HG03135 (cell line): ENCODE results near the gene RNU1-4.
"Not testable (repeated sequence)": the region's sequence is repeated elsewhere in the genome, so short reads cannot be mapped to it uniquely, and the experiment has no call there.

Source experiments
- ATAC-seq: cut with Tn5 transposase; IDR thresholded peaks from one replicate; pipeline ENCODE4 v1.9.1; 2021; ENCODE audit warnings: mild to moderate bottlenecking, moderate library complexity; ENCODE audit not compliant: unreplicated experiment

RNU1-4 gene

DNA sequence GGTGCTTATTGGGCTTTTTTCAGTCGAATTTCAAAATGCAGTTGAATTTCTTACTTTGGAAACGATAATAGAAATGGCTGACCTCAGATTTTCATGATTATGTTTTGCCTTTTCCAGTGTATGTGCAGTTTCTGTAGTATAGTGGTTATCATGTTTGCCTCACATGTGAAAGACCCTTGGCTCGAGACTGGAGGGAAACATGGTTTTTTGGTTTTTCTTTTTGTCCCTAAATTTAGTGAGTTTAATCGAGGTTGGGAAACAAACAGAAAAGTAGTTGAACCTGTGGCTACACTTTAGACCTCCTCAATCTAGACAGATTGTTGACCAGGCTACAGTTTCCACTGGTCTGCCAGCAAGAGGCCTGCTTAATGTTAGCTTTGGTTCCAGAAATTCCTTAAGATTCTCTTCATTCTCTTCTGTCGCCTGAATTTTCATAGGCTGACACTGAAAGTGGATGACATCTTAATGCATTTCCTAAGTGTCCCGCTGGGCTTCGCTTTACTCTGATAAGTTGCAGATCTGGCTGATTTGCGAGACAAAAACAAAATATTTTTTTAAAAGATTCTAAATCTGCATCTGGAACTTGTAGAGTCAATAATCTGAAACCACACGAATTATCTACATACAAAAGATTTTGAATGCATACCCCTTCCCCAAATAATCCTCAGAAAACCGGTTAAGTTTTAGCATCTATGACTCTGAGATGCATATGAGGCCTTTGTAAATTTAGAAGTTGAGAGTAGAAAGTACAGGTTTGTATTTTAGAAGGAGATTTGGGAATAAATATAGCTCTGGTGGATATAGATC, 14.7 kb upstream of the RNU1-4 start:
- ATAC-seq = not testable (repeated sequence)

DNA sequence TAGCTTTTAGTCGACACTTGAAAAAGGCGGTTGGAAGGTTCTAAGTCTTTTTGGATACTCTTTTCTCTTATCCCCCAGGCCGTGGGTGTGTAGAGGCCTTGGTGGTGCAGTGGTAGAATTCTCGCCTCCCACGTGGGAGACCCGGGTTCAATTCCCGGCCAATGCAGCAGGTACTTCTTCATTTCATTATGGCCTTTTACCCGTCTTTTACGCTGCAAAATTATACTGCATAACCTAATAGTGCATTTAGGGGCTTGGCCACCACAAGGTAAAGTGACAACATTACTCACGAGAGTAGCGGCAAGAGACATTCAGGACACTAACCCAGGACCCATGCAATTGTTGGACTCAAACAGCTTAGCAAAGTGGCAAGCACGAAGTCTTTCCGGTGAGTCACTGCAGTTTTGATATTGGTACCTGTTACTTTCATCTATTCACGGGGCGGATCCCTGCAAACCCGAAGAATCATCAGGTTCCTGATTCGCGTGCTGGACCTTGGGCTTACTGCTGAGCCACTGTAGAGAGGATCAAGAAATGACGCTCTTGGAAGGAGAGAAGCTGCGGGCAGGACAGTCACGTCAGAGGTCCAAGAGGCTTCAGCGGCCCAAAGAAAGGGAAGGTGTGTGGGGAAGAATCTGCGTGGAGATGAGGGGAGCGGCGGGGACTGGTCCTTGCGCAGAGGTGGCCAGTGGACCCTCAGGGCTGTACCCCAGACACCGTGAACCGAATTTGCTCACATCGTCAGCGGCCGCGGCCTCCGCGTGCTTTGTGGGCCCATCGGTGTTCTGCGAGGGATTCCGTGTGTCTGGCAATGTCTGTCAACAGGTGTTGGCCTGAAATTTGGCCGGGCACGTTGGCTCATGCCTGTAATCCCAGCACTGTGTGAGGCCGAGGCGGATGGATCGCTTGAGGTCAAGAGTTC, 12.9 kb upstream of the RNU1-4 start:
- ATAC-seq = no peak

DNA sequence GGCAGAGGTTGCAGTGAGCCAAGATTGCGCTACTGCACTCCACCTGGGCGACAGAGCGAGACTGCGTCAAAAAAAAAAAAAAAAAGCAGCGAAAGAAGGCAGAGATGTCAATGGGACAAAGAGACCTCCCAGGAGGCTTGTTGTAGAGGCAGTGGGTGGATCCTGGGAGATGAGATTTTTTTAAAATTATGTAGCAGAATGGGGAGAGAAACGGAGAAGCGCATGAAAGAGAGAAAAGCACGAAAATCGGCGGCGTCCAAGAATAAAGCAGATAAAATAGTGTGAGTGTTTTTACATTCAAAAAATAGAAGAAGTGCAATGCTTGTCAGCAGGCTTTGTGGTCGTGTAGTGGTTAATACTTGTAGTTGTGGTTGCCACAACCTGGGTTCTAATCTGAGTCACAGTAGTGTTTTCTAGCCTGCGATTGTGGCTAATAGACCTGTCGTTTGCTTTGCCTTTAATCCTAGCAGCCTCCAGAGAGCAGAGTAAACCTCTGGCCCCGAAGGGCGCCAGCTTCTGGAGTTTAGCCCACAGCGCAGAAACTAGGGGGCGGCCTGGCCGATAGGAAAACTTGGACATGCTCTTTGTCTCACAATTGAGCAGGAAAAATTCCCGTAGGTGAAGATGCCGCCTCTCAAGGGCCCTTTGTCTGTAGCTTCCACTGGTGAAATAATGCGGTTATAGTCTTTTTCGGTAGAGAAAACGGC, 11.9 kb upstream of the RNU1-4 start:
- not testable (repeated sequence) for ATAC-seq

DNA sequence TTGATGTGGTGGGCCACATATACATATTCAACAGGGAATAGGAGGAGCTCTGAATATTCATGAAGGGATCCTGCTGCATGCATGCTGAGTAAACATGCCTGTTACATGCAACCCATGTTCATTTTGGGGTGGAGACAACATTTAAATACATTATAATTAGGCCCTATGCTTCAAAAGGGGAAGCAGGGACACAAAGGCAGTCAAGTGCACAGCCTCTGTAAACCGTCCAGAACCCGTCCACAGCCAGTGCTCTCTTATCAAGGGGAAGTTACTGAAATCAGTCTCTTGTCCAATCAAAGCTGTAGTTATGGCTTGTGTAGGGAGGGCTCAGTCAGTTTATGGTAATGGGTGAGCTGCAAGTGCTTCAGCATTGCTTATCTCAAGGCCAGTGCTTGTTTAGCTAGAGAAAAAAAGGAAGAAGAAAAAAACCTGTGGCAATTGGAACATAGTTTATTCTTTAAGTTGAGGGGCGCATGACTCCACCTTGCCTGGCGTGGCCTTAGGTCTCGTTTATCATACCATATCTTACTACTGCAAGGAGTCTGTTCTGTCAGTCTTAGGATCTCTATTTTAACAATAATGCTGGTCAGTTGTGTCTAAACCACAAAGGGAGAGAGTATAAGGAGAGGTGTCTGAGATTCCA, 7.9 kb upstream of the RNU1-4 start:
- ATAC-seq = not testable (repeated sequence)

GRCh38 chr1:16741230-16741629, 914 bp downstream of the RNU1-4 start:
- ATAC-seq = not testable (repeated sequence)

DNA sequence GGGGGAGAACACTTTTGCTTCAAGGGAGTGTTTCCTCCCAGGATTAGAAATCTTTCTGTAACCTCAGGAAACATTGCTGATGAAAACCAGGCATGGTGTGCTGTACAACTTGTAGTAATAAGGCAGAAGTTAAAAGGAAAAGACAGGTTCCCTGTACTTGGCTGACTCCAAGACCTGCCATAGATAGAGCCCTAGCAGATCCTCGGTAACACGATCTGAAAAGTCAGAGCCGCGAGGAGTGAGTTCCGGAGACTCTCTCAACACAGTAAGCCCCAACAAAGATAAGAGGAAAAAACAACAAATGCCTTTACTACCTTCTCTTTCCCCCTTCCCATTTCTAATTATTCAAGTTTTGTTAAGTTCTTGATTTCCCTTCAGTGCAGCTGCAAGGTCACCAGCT, 7.3 kb downstream of the RNU1-4 start:
- not testable (repeated sequence) for ATAC-seq

- not testable (repeated sequence) for ATAC-seq
These were observed 8.4 kb downstream of the RNU1-4 start for GRCh38 chr1:16748710-16749109.

DNA sequence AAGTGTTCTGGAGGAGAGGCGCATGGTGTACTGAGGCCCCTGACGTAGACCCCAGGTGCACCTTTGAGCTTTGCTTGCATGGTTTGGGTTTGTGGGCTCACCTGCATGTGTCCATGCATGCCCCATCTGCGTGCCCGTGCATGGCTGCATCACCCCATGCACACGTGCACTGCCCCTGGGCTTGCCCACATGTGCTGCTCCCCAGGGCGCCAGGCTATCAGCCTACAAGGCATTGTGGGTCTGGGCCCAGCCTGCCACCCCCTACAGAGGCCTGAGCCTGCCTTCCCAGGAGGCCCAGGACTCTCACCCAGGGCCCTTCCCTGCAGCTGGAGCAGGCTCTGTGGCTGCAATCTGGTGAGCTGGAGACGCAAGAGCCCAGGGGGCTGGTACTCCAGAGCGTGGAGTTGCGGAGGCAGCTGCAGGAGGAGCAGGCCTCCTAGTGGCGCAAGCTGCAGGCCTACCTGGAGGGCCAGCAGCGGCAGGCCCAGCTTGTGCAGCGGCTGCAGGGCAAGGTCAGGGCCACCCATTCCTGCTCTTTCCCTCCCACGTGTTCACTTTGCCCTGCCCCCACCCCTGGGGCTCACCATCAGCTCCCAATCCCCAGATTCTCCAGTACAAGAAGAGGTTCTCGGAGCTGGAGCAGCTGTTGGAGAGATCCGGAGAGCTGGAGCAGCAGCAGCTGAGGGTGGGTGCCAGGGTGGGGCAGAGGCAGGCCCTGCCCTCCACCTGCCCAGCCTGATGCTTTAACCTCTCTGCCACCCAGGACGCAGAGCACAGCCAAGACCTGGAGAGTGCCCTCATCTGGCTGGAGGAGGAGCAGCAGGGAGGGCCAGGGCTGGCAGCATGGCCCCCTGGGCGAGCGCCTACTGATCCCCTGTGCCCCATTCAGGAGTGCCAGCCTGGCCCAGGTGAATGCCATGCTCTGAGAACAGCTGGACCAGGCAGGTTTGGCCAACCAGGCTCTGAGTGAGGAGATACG, 9.9 kb downstream of the RNU1-4 start:
- ATAC-seq = not testable (repeated sequence)

DNA sequence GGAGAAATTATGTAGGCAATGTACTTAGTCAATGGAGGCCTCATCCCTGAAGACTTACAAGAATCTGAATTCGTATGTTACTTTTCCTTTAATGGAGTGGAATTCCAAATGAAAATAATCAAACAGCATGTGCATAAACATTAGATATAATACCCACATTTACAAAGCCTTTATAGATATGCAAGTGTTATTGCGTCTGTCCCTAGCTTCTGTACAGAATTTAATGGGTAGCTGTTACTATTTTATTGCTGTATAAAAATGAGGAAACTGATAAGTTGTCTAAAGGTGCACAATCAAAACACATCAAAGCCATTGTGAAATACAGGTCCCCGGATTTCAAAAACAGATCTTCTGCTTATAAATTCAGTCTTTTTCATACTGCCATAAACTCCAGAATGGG, 12.5 kb downstream of the RNU1-4 start:
- ATAC-seq = not testable (repeated sequence)

- ATAC-seq = not testable (repeated sequence)
These were observed 15.1 kb downstream of the RNU1-4 start for GRCh38 chr1:16755385-16755784.

- not testable (repeated sequence) for ATAC-seq
These were observed 15.6 kb downstream of the RNU1-4 start for GRCh38 chr1:16755932-16756331.

- not testable (repeated sequence) for ATAC-seq
These were observed 17.3 kb downstream of the RNU1-4 start for GRCh38 chr1:16757574-16757973.

DNA sequence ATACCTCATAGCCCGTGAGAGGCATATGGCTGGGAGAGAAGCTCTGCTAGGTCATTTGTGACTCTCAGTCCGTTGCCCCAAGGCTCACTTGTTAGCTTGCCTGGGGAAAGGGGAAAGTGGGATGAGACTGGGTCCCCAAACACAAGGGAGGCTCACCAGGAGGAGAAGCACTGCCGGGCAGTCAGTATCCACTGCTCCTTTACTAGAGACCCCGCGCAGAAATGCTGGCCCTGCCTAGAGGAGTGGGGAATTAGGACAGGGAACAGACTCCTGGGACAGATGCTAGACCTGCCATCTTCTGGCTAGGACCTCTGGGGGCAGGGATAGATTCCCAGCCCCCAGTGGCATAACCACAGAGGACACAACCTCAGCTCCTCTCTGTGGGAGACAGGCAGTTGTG, 17.7 kb downstream of the RNU1-4 start:
- not testable (repeated sequence) for ATAC-seq

DNA sequence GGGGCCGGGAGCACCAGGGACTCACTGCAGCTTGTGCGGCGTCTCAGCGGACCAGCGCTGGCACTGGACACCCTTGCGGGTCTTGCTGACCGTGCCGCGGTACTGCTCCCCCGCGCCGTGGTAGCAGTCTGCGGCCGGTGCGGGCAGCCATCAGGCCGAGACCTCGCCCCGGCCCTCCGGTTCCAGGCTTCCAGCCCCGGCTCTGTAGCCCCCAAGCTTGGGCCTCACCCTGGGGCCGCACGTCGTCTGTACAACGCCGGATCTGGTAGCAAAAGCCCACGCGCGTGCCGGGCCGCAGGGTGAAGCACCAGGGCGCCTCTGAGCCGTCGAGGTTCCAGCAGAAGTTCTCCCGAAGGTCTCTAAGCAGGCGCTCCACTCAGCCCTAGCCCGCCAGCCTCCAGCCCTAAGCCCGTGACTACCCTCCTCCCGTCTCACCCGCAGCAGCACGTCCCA, 18.8 kb downstream of the RNU1-4 start:
- not testable (repeated sequence) for ATAC-seq

DNA sequence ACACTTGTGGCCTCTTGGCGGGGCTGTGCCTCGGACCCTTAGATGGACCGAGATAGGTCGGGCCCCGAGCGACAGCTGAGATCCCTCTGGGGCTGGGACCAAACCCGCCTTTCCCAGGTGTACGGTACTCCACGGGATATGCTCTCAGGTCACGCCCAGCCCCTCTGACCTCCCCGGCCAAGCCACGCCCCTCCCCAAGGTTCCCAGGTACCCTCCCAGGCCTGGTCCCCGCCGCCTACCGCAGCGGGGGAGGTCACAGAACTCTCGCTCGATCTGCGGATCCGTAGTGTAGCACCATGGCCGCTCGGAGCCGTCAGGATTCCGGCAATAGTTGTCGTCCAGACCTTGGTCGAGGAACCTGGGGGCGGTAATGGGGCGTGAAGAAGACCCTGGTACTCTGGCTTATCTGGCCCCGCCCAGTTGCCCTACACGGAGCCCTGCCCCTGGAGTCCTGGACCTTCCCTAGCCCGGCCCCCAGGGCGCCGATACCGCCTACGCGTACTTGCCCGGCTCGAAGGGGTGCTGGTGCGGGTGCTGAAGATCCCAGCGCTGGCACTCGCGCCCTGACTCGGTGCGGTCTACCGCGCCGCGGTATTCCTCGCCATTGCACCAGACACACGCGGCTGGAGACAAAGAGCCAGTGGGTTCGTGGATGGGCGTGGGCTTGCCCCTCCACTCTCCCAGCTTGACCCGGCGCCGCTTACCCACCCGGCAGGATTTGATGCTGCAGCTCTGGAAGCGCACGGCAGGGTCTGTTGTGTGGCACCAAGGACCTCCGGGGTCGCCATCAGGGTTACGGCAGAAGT, 19.5 kb downstream of the RNU1-4 start:
- not testable (repeated sequence) for ATAC-seq

- ATAC-seq = not testable (repeated sequence)
These were observed 20.1 kb downstream of the RNU1-4 start for GRCh38 chr1:16760456-16760765.

GRCh38 chr1:16760801-16761200, 20.5 kb downstream of the RNU1-4 start:
- not testable (repeated sequence) for ATAC-seq

DNA sequence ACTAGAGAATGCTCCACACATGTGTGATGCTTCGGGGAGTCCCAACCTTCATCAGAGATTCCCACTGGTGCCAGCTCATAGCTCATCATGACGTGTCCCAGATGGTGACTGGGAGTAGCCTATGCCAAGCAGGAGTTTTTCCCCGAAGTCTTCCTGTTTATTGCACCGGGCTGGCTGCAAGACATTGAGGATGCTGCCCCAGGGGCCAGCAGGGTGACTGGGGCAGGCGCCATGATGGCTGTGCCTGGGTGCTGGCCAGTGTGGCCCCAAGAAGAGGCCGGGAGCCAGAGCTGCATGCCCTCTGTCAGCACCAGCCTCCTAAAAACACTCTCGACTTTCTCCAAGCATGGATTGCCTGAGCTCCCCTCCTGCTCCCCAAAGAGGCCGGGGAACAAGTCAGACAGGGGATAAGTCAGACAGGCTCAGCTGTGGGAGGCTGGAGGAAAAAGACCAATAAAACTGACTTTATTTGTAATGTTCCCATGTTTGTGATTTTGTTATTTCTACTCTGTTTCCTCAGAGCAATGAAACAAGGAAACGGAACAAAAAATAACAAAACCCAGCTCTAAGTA, 24.0 kb downstream of the RNU1-4 start:
- not testable (repeated sequence) for ATAC-seq
